ENCODE measurements around the gene APOB.

APOB gene

DNA sequence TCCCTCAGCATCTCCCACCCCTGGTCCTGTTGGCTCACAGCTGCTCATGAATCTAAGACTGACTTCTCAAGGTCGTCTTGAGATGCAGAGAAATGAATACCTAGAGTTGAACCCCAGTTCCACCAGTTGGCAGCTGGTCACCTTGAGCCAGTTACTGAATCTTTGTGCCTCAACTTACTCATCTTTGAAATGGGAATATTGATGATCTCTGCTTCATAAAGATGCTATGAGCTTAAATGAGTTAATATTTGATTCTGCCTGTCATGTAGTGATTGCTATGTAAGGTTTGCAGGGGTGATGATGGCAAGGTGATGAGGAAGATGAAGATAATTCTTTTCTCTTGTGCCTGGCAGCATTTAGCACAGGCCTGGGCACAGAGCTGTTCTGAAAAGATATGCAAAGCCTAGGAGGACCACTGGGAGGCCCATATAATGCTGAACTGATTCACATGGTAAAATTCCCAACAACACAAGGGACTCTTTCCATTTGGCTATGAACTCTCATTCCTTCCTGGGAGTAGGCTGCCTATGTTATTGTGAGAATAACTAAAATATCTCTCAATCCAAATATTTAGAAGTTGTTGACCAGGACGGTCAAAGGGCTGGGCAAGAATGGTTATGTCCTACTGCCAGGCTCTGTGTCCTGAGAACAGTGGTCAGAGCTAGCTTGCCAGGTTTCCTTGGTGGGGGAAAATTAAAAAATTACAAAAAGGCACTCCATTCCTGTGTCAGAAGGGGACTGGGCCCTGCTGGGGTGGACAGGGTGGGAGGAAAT is 70.9 kb downstream of the APOB start:
- no peak for DNase-seq (ENCODE audit: low spot score)

DNA sequence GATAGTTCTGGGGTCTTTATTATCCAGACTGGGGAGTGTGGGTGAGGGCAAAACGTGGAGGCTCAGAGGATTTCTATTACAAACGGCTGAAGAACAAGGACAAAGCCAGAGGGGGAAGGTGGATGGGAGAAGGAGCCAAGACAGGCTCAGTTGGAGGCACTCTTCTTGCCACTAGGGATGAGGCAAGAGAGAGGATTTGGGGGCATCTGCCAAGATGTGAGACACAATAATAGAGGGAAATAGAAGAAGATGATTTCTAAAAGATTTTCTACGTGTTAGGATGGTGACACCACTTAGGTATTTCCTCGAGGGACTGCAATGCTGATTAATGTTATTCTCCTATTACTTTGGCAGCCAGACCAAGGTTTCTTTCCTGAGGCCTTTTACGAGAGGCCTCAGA is 71.8 kb downstream of the APOB start:
- no peak for DNase-seq (ENCODE audit: low spot score)

DNA sequence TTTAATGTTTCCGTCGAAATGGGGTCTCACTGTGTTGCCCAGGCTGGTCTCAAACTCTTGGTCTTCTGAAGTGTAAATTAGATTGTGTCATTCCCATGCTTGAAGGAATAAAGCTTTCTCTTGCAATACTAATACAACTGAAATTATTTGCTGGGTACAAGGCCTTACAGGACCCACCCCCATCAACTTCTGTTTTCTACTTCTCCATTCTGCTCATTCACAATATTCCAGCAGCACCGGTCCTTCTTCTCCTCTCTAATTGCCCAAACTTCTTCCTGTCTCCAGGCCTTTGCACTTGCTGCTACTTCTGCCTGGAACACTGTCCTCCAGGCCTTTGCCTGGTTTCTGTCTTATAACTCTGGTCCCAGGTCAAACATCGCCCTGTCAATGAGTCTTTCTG is 73.8 kb downstream of the APOB start:
- DNase-seq (ENCODE audit: low spot score): no peak

DNA sequence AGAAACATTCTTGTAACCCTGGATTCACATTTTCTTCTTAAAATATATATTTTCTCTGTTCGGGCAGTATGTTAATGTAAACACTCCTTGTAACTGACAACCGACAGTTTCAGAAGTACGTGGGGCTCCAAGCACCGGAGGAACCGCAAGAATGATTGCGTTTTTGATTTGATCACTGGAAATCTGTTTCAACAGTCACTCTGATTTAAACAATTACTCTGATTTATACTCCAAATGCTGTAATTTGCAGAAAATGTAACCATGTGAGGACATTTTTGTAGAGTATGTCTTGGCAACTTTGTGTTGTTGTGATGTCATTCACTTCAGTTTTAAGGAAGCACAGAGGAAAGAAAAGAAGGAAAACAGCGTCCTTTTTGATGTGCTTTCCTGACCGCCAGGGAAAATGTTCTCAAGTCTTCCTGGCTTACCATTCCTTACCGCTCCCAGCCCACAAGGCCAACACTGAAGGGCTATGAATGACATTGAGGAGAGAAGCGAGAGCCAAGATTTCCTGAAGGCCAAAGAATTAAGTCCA is 77.7 kb downstream of the APOB start:
- no peak for DNase-seq (ENCODE audit: low spot score)

- no peak for DNase-seq (ENCODE audit: low spot score)
These were observed 78.7 kb downstream of the APOB start for GRCh38 chr2:20965221-20965620.

GRCh38 chr2:20963867-20964266 is 80.0 kb downstream of the APOB start:
- no peak for DNase-seq (ENCODE audit: low spot score)

DNA sequence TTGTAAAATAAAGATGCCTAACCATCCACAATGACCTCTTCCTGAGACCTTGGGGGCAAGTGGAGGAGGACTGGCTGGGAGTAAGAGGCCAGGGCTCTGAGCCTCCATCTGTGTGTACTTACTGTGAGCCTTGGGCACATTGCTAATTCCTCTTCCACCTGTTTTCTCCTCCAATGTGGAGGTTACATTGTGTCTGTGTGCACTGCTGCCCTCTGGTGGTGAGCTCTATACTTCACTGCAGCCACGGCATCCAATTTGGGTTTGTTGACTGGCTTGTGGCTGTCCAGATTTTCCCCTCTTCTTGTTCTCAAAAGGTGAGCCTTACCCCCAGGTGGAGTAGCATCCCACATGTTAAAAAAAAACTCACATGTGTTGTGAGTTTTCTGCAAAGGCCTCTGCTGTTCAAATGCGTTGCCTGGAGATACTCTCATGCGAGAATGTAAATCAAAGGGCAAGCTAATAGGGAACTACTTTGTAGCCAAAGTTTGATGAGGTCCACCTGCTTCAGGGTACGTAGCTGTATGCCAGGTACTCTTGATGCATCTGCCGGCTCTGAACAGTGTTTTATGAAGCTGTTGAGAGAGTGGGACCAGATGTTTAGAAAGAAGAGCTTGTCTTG is 80.8 kb downstream of the APOB start:
- DNase-seq (ENCODE audit: low spot score): peak; percentile 71

GRCh38 chr2:20961858-20962257 is 82.0 kb downstream of the APOB start:
- no peak for DNase-seq (ENCODE audit: low spot score)

DNA sequence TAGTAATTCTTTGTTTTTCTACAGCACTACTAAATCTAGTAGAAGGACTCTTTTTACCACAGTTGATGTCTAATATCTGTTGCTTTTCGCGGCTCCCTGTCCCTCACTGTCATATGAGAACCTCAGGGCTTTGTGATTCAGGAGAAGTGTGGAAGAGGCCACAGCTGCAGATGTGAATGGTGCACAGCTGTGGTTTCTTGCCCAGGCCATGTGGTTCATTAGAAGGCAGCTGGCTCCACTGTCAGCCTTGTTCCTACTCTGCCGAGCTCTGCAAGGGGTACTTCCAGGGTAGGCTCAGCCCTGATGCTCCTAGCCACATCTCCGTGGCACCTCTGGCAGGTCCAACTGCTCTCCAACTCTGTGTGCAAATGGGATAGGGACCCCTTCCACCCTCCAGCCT is 83.9 kb downstream of the APOB start:
- DNase-seq (ENCODE audit: low spot score): no peak

- no peak for DNase-seq (ENCODE audit: low spot score)
These were observed 84.6 kb downstream of the APOB start for GRCh38 chr2:20959252-20959651.

DNA sequence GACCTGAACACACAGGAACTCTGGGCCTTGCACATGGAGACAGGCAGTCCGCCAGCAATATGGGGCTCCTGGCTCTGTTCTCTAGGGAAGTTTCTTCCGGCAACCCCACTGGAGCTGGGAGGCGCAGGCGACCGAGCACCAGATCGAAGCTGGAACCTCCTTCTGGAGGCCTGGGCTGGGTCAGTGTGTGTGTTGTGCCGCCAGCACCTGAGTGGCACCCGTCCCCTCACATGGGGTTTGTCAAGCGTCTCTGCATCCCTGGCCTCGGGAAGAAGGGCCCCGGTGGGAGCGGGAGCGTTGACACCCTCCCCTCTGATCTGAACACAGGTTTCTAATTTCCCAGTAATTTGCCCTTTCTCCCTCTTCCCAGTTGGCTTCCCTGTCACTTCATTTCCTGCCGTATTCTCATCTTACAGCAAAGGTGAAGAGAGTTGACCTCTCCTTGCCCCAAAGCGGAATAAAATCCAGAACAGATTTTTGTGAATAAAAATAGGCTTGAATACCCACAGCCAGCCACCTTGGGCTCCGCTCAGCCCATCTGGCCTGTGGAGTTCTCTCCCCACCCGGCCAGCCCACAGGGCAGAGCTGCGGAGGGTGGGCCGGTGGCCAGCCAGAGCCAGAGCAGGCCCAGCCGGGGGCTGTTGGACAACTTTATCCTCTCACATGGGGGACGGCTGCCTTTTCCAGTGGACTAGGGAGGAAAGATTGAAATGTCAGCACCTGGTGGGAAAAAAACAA is 85.9 kb downstream of the APOB start:
- no peak for DNase-seq (ENCODE audit: low spot score)

DNA sequence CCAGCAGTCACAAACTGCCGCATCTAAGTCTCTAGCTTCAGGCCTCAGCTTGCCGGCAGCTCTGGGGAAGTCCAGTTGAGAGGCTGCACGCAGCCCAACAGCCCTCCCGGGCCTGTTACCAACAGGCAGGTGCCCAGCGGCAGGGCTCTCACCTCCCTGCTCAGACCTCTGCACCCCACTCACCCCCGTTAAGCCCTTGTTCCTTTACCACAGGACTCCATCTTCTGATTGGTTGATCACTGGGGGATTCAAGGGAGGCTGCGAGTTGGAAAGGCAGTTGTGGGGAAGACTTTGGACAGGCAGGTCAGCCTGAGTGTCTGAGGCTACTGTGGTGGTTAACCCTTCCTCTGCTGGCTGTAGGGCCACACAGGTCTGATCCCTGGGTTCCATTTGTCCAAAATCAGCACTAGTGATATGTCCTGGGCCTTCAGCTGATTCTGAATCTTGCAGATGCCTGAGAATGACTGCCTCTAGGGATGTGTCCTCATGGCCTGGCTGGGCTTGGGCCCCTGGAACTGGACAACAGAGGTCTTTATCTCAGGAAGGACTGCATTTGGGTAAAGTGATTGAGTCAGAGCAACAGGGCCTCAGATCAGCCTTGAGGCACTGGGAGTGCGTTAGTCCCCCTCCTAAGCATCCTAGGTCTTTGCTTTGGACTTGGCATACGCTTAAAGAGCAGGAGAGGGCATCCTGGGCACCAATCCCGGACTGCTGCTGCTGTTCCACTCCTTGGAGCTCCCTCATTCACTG is 88.4 kb downstream of the APOB start:
- DNase-seq (ENCODE audit: low spot score): no peak

GRCh38 chr2:20953146-20953824 is 90.6 kb downstream of the APOB start:
- DNase-seq (ENCODE audit: low spot score): no peak
